ENCODE data around the gene CENPU. TPM values are rescaled to one million over a fixed set of nuclear protein-coding genes. Genes with fewer than 3 reads are reported as not detected.
"Not testable (repeated sequence)": the region's sequence is repeated elsewhere in the genome, so short reads cannot be mapped to it uniquely, and the experiment has no call there.

CENPU gene
- total RNA-seq (2014; rRNA removed) (27.6 and 38.2 TPM in 2 replicates), Bru-seq, nascent RNA (percentile 56 among the genes with signal in this experiment), BruChase-seq, experiment 1, labeled RNA remaining after a 6-hour chase (percentile 53 among the genes with signal in this experiment), BruChase-seq, experiment 2, labeled RNA remaining after a 2-hour chase (percentile 35 among the genes with signal in this experiment)
- long read RNA-seq, transcript CENPU-201 (13 exons, 1,998 nt), result major isoform, 8 of 10 reads
- long read RNA-seq, partial matches to known transcripts, result 0 of 10 reads
- long read RNA-seq, other reads (novel, unspliced or antisense), result 1 of 10 reads

DNA sequence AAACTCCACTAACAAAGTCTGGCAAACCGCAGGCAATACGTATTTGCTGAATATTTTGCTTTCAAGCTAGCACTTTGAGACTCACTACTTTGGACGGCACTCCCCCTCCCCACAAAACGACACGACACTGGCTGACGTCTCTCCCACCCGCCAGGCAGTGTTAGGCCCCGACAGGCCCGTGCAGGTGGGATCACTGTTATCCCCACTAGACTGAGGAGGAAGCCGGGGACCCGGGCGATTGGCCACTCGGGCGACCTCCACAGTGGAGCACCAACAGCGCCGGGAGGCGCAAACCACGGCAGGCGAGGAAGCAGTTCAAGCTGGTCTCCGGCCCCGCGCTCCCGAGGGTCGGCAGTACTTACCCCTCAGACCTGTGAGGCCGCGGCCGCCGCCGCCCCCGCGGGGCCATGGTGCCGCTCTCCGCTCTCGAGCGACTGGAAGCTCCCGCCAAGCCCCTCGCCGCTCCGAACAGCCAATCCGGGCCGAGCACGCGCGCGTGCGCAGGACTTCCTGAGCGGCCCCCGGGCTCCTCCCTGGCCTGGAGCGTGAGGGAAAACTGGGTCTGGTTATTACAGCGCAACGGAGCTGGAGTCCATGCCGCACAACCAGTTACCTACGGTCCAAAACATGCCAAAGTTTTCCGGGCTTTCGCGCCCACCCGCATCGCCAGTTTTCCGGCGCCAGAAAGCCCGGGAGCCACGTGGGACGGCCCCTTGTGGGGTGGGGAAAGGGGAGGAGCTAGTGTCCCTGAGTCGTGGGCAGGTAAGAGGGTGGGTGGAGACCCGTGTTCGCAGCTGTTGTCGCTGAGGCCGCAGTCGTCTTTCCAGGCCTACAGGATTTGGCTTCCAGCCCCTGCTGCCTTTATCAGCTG, at the start of gene CENPU:
Gene CENPU, minus strand, starts transcription at position 443 of the 871 bp plus-strand sequence. Its CDS starts 34 bp downstream, at position 409.
- peak within 1 kb of the TSS; percentile 91 for H3K4me2 ChIP-seq (ENCODE audit: low read length)
- peak within 1 kb of the TSS; percentile 96 for H3K9ac ChIP-seq (ENCODE audit: low read length)
- peak; percentile 82 for ATAC-seq
- H2AFZ ChIP-seq (ENCODE audit: low read length), result peak within 1 kb of the TSS; percentile 85
- H3K27me3 ChIP-seq (ENCODE audit: low read length), result no peaks in the 10 kb centered on the region
- intact Hi-C loops (cut with micrococcal nuclease), result loop anchor here (1.0 to 10.0 kb wide), 3 partner anchors 46 to 469 kb away; partner anchors contain the start of genes CASP3 and PRIMPOL
- H3F3A ChIP-seq (ENCODE audit: low read length, unreplicated experiment), result no peaks in the 10 kb centered on the region
- H3K4me1 ChIP-seq (ENCODE audit: insufficient read depth, low read length), result peaks cover 16% of the 10 kb centered on the region
- DNase-seq, result peak; percentile 96
- CTCF ChIA-PET, result interaction anchor here (0.6 to 1.3 kb wide), 3 partner anchors 12 to 1264 kb away, joined by 3 to 8 read pairs (median 4); no protein-coding TSS in a partner anchor
- no TSS peak for BruUV-seq (replicated peaks)
- H3K36me3 ChIP-seq (ENCODE audit: low read depth, low read length), result peaks cover 10% of the 10 kb centered on the region; the same call in 1 of the 2 replicates
- peak within 1 kb of the TSS; percentile 95 for H3K4me3 ChIP-seq (ENCODE audit: low read length)
- H3K9me3 ChIP-seq (ENCODE audit: low read length), result no peaks in the 10 kb centered on the region
- no peaks in the 10 kb centered on the region for H4K20me1 ChIP-seq (ENCODE audit: low read length)
- H3K79me2 ChIP-seq (ENCODE audit: low read length), result peaks cover 44% of the 10 kb centered on the region
- peak within 1 kb of the TSS; percentile 71 for H3K27ac ChIP-seq (ENCODE audit: low read length)
- H3K9me2 ChIP-seq (replicated peaks; ENCODE audit: low read length), result no peaks in the 10 kb centered on the region
- POLR2A ChIA-PET (ENCODE audit: unreplicated experiment), result interaction anchor here (0.5 to 0.6 kb wide), 2 partner anchors 259 to 1161 kb away, joined by 3 to 5 read pairs; no protein-coding TSS in a partner anchor
- TF ChIP-seq CTCF (conservative IDR thresholded peaks at IDR 0.05; ENCODE audit: low read depth, low read length), result no peak
- TF ChIP-seq EZH2phosphoT487 (IDR thresholded peaks at IDR 0.05; ENCODE audit: borderline replicate concordance, low read length), result no peak
- TF ChIP-seq EZH2 (IDR thresholded peaks at IDR 0.05; ENCODE audit: low read length, unreplicated experiment), result no peak

- no TSS peak for BruUV-seq (replicated peaks)
- no peak for ATAC-seq
Measured at GRCh38 chr4:184782731-184783373, 49.0 kb upstream of the CENPU start.

DNA sequence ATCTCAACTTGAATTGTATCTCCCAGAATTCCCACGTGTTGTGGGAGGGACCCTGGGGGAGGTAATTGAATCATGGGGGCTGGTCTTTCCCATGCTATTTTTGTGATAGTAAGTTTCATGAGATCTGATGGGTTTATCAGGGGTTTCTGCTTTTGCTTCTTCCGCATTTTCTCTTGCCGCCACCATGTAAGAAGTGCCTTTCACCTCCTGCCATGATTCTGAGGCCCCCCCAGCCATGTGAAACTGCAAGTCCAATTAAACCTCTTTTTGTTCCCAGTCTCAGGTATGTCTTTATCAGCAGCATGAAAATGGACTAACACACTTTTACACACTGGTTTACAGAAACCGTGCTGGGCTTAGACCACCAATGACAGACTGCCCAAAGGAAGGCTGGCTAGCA, 45.3 kb upstream of the CENPU start:
- H3K4me1 ChIP-seq (ENCODE audit: insufficient read depth, low read length); H3K9me3 ChIP-seq (ENCODE audit: low read length); BruUV-seq (replicated peaks); DNase-seq; H3K79me2 ChIP-seq (ENCODE audit: low read length); H3K36me3 ChIP-seq (ENCODE audit: low read depth, low read length); H3K9ac ChIP-seq (ENCODE audit: low read length); ATAC-seq; POLR2A ChIA-PET (ENCODE audit: unreplicated experiment); H3K9me2 ChIP-seq (replicated peaks; ENCODE audit: low read length); CTCF ChIA-PET; H3K4me3 ChIP-seq (ENCODE audit: low read length); H3K27me3 ChIP-seq (ENCODE audit: low read length); H3K4me2 ChIP-seq (ENCODE audit: low read length); H2AFZ ChIP-seq (ENCODE audit: low read length); H4K20me1 ChIP-seq (ENCODE audit: low read length); intact Hi-C loops (cut with micrococcal nuclease); H3K27ac ChIP-seq (ENCODE audit: low read length); H3F3A ChIP-seq (ENCODE audit: low read length, unreplicated experiment): not testable (repeated sequence)

More at GRCh38 chr4:184782731-184783373, 49.0 kb upstream of the CENPU start:
- Histone ChIP-seq H3K4me3 (ENCODE audit: low read length) (no peak overlapping the region), H3F3A (ENCODE audit: low read length, unreplicated experiment) (no peaks in the 10 kb centered on the region), H3K9ac (ENCODE audit: low read length) (no peak overlapping the region), H4K20me1 (ENCODE audit: low read length) (no peaks in the 10 kb centered on the region), H3K27me3 (ENCODE audit: low read length) (no peaks in the 10 kb centered on the region), H3K27ac (ENCODE audit: low read length) (no peak overlapping the region), H3K36me3 (ENCODE audit: low read depth, low read length) (no peaks in the 10 kb centered on the region; the same call in 1 of the 2 replicates), H3K4me2 (ENCODE audit: low read length) (no peak overlapping the region), H3K79me2 (ENCODE audit: low read length) (no peaks in the 10 kb centered on the region), H3K9me2 (replicated peaks; ENCODE audit: low read length) (no peaks in the 10 kb centered on the region), H3K9me3 (ENCODE audit: low read length) (no peaks in the 10 kb centered on the region), H3K4me1 (ENCODE audit: insufficient read depth, low read length) (no peaks in the 10 kb centered on the region), H2AFZ (ENCODE audit: low read length) (no peak overlapping the region)
- CTCF ChIA-PET, result no interaction called here
- intact Hi-C loops (cut with micrococcal nuclease), result no loop called here
- POLR2A ChIA-PET (ENCODE audit: unreplicated experiment), result no interaction called here
- no peak for TF ChIP-seq CTCF (conservative IDR thresholded peaks at IDR 0.05; ENCODE audit: low read depth, low read length)
- no peak for TF ChIP-seq EZH2phosphoT487 (IDR thresholded peaks at IDR 0.05; ENCODE audit: borderline replicate concordance, low read length)
- no peak for TF ChIP-seq EZH2 (IDR thresholded peaks at IDR 0.05; ENCODE audit: low read length, unreplicated experiment)
- no peak for DNase-seq
